Activated CD8-positive, alpha-beta memory T cell treated with anti-CD3 and anti-CD28 coated beads for 1 hour (primary cell): ENCODE data around the gene NR2C2AP.
A peak's percentile ranks its signal among the peaks of the same experiment; 100 is the strongest.

ENCODE experiments used
- DNase-seq, 2 donors: peaks; one replicate each; pipeline ENCODE4 v3.0.0-alpha.2; 2020; ENCODE audit warnings: low read depth in 1 of 2; ENCODE audit errors: extremely low read depth in 1 of 2

NR2C2AP gene

DNA sequence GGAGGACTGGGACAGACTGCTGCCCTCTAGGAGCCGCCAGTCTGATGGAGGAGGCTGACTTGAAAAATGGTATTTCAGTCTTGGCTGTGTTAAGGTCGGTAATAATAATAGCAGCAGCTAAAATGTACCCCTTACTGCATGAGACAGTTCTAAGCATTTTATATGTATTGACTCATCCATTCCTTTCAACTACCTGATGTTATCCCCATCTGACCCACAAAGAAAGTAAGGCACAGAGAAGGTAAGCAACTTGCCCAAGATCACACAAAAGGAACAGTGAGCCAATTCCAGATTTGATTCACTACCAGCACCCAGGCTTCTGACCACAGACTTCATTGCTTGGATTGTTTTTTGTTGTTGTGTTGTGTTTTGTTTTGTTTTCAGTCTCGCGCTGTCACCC, 12.6 kb upstream of the NR2C2AP start:
- no peak for DNase-seq

DNA sequence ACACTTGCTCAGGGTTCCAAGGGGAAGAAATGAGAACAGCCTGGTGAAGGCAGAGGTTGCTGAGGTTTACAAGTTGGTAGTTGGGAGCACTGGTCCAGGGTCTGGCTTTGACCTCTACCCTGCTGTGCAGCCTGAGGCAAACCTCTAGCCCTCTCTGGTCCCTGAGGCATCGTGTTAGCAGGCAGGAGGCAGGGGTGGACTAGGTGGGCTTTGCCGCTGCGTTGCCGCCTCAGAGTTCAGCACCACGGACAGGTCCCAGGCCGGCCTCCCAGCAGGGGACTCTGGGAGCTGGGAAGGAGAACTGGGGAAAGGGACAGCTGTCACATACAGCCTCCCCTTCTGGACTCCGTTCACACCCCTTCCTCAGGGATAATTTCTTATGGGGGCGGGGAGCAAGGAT, 11.7 kb upstream of the NR2C2AP start:
- DNase-seq: peak in 1 of 2 donors; percentile 22

DNA sequence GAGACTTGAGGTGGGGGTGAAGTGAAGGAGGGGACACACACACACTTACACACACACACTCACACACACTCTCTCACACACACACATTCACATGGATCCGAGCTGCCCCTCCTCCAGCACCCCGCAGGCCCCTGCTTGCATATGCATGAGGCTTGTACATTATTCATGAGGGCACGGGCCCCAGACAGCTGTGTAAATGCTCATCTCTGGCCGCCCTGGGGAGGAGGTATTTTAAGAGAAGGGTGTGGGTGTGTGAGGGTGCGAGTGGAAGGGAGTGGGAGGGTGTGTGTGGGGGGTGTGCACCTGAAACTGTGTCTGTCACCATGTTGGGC, 10.9 kb upstream of the NR2C2AP start:
- DNase-seq: no peak

DNA sequence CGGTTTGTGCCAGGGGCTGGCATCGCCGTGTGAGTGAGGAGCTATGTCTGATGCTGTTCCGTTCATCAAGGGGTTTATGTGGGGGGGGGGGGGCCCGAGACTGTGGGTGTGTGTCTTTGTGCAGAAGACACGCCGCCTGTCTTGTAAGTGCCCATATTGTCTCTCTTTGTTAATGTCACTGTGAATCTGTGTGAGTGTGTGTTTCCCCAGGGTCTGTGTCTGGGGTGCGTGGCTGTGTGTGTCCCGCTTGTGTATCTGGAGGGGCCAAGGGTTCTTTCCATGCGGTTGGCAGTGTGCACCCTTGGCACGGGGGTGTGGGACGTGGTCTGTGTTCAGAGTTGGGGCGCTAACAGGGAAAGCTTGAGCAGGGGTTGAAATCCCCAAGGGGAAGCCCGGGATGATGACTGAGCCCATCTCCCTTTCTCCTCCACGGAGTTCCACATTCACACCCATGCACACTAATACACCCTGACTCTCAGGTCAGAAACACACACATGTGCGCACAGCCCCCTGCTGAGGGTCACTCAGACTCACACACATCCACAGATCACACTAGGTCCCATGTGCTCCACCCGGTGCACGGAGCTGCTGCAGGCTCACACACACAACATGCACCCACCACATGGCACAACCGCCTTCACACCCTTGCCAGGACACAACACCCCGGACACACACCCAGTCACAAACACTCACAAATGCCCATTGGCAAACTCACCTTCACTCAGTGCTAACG, 10.4 kb upstream of the NR2C2AP start:
- no peak for DNase-seq

DNA sequence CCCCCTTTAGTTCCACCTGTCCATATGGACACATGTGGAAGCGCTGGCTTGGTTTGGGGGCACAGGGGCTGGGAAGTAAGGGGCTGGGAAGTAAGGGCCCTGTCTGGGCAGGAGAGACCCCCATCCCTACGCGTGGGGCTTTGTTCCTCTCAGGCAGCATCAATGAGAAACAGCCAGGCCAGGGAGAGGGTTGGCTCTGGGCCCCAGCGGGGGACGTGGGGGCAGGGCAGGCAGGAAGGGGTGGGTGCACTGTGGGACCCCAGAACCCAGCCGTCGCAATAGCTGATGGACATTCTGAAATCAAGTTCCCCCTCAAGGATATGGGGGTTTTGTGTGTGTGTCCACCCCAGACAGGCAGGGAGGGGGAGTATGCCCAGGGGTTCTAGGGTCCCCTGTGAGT, 9.7 kb upstream of the NR2C2AP start:
- no peak for DNase-seq

DNA sequence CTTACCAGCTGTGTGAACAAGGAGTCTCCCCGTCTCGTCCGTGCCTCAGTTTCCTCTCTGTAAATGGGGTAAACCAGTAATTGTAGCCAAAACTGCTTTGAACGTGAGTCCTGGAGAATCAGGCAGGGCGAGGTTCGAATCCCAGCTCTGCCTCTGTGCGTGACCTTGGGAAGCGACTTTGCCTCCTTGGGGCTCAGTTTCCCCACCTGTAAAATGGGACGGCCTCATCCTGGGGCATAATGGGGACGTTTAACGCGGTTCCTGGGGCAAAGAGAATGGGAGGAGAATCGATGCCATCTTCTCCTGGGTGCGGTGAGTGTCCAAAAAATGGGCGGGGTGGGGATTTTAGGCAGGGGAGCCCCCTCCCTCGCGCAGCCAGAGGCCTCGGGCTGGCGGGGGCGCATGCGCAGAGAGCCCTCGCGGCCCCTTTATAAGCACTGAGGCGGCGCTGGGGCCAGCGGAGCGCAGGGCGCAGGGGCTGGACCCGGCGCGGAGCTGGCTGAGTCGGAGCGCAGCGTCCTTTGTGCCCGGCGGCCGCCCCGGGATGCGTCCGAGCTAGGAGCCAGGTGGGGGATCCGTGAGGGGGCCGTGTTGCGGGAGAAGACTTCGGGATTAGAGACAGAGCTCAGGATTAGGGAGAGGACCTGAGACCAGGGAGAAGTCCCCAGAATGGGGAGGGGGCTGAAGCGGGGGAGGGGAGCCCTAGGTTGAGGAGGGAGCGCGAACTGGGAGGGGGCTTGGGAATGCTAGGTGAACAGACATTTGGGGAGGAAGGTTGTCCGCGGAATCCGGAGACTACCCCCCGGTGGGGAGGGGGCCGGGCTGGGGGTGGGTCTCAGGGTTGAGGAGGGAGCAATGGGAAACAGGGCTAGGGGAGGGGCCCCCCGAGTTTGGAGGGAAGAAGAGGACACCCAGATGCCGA, 8.5 kb upstream of the NR2C2AP start, which contains the start of gene NCAN:
Gene NCAN (plus strand): TSS at position 460 of the 922 bp plus-strand sequence. CDS start 4,996 bp downstream, outside the sequence.
- no peak for DNase-seq

DNA sequence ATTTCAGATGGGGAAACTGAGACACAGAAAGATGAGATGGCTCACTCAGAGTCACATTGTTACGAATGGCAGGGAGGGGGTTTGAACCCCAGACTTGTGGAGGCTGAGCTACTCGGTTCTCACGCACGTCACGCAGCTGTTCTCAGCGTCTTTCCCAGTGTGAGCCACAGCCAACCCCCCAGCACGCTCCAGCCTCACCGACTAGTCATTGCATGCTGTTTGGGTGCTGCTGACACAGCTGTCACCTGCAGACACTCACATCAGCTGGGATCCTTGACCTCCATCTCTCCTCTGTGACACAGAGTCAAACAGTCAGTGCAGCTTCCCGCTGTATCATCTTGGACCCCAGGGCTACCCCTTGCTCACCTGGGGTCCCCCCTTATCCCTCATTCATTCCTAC, 6.2 kb upstream of the NR2C2AP start:
- no peak for DNase-seq

DNA sequence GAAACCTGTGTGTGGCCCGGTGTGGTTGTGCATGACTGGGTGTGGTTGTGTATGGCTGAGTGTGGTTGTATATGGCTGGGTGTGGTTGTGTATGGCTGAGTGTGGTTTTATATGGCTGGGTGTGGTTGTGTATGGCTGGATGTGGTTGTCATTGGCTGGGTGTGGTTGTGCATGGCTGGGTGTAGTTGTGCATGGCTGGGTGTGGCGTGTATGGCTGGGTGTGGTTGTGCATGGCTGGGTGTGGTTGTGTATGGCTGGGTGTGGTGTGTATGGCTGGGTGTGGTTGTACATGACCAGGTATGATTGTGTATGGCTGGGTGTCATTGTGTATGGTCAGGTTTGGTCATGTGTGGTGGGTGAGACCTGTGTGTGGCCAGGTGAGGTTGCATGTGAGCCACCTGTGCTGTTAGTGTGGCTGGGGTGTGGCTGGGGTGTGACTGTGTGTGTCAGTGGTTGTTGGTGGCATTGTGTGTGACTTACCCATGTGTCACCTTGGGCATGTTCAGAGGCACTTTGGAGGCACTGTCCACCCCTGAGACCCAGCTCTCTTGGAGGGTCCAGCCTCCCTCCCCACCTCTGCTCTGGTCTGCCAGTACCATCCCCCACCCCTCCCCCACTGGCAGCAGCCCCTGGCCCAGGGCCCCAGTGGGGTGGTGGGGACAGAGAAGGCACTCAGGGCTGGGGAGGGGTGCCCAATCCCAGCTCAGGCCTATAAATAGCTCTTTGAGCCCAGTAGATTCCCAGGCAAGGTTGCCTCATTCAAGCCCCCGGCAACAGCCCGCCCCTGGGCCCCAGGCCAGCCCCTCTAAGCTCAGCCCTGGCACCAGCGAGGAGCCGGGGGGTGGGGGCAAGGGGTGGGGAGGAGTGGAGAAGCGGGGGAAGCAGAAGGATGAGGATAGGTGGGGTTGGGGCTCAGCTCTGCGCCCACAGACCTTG, 4.7 kb upstream of the NR2C2AP start:
- no peak for DNase-seq

DNA sequence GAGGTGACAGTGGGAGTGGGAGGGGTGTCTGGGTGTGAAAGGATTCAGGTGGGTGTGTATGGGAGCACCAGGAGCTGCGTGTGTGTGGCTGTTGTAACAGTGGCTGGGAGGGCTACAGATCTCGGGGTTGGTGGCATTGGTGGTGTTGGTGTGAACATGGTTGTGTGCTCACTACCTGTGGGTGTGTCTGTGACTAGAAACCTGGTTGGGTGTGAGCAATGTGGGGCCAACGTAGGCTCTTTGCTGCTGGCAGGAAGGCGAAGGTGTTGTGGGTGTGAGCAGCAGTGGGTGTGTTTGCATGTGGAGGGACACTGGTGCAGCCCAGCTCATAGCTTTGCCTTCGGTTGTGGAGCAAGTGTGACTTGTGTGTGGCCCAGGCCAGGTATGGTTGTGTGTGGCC, 3.7 kb upstream of the NR2C2AP start:
- DNase-seq: no peak

DNA sequence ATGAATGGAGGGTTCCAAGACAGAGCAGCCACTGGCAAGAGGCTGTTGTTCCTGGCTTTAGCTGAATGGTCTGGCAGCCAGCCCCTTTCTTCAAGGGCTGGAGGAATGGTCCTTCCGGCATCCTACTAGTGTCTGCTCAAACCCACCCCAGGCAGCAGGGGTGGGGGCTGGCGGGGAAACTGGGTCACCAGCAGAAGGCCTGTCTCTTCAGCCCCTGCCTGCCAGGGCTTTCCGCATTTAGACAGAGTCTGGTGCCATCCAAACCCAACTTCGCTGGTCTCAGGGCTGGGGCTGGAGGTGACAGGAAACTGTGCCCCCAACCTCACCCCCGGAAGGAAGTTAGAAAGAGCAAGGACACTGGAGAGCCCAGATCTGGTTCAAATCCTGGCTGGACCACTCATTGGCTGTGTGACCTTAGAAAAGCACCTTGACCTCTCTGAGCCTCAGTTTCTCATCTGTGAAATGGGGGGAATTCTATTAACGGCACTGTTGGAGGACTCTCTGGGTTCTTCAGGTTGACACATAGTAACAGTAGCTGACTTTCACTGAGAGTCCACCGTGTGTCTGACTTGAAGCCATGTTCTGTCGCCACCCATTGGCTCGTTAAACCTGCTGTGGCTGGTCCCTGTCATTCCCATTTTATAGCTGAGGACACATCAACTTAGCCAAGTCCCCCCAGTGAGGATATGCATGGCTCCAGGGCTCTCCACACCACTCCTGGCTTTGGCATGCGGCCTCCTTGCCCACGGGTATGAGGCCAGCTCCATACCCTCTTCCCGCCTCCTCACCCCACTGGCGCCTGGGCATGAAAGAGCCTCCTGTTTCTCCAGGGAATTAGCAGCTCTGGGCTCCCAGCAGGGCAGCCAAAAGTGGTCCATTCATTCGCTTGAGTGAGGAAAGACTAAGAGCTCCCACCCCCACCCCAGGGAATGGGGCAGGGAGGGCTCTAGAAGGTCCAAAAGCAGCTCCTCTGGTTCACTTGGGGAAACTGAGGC, 2.5 kb upstream of the NR2C2AP start:
- no peak for DNase-seq

DNA sequence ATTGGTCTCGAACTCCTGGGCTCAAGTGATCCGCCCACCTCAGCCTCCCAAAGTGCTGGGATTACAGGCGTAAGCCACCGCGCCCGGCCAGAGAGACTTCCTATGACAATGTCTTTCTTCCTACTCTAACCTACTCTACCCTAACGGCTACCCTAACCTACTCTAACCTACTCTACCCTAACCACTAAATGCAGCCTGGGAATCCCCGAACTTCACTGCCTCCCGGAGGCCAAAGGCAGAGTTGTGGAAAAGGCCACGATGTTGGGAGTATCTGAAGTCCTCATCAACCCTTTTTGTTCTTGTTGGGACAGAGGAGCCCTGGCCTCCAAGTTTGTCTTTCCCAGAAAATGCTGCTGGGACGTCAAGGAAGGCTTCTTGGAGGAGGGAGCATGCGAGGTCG, 967 bp upstream of the NR2C2AP start:
- no peak for DNase-seq

DNA sequence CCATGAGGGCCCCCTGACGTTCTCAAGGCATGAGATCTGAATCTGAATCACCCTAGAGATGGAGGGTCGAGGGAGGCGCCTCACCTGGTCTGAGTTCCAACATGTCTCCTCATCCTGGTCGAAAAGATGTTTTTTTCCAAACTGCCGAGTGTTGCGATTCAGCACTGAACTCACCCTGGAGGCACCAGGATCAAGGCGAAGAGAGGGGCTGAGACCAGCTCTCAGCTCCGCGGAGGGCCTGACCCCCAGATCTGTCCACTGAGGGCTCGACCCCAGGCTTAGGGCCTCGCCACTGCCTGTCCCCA, 555 bp downstream of the NR2C2AP start:
- no peak for DNase-seq

DNA sequence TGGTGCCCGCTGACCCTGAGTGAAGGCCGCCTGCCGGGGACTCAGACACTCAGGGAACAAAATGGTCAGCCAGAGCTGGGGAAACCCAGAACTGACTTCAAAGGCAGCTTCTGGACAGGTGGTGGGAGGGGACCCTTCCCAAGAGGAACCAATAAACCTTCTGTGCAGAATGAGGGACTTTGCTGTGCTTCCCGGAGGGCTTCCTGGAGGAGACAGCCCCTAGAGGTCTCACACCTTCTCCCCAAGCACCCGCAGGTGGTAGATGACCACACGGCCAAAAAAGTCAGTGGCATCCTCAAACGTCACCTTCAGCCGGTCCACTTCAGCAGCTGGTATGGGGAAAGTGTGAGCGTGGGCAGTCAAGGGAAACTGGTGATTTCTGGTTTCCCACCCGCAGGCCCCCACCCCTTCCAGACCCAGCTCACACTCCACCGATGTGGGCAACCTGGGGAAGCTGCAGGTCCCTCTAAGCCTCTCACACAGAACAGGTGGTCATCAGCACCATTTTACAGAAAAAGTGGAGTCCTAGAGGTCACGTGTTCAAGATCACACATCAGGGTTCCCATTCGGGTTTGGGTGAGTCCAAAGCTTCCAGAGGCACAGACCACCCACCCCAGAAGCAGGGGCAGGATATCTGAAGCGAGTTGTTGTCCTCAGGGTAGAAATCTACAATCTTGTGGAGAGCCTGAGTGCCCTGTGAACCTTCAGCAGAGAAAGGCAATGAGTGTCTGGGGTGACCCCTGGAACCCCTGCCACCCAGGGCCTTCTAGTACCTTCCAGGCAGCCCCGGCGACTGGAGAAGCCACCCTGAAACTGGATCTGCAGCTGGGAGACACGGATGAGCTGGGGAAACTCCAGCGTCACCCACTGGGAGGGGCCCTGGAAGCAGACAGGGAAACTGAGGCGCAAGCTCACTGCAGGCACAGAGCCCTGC, 1.2 kb downstream of the NR2C2AP start:
- no peak for DNase-seq

DNA sequence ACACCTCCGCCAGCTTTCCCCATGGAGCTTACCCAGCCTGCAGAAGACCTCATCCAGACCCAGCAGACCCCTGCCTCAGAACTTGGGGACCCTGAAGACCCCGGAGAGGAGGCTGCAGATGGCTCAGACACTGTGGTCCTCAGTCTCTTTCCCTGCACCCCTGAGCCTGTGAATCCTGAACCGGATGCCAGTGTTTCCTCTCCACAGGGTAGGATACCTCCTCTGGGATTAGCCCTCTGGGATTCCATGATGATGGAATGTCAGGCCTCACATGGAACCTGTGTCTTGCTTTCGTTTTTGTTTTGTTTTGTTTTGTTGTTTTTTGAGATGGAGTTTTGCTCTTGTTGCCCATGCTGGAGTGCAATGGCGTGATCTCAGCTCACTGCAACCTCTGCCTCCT, 9.3 kb downstream of the NR2C2AP start:
- DNase-seq: no peak

DNA sequence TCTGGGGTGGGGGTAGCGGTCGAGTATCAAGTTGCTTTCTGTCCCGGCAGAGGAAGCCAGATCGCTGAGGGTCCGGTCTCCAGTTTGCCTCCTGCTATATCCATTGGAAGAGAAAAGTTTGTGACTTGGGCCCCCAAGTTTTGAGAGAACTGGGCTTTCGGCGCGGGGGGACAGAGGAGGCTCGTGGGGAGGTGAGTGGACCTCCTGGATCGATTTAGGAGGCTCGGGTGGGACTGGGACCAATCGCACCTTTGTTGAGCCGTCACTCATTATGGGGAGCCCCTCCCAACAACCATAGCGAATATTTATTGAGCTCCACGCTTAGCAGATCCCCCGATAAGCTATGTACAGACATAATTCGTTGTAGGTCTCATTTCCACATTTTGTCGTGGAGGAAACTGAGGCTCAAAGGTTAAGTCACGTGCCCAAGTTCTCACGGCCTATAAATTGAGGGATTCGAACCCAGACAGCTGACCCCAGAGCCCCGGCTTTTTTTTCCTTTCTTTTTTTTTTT, 10.2 kb downstream of the NR2C2AP start:
- peak in 1 of 2 donors; percentile 8 for DNase-seq

DNA sequence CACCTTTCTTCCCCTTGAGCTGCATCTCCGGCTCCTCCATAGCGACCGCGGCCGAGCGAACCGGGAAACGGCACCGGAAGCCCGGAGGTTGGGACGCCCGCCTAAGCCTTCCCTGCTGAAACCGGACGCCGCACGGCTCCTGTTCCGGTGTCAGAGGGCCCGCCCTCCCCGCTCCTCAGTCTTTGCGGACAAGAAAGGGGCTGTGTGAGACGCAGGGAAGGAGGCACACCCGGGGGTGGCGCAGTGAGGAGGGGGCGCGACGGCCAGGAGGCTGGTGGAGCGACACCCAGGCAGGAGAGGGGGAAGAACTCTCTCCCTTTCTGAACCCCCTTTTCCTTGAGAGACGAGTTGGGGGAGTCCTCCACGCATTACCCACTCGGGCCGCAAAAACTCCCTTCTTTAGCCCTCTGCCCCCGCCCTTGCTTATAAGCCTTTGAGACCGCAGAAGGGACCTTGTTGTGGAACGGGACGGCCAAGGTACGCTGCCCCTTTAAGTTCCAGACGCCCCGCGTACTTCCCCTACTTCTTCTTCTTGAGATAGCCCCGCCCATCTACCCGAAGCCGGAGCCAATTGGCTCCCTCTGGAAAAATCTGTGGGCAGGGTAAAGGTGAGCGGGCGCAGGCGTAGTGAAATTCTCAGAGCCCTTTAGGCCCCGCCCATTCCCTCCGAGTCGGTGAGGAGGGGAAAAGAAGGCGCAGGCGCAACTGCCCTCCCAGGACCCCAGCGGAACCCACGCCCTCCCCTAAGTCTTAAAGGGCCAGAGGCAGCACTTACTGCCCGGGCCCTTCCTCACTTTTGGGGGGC, 10.9 kb downstream of the NR2C2AP start, which contains the start of the genes BORCS8 and RFXANK:
Gene BORCS8 (minus strand): TSS at position 75 of the 805 bp plus-strand sequence. CDS start 35 bp downstream, at position 40.
Gene RFXANK (plus strand): TSS at position 181 of the 805 bp plus-strand sequence. CDS start 1,689 bp downstream, outside the sequence.
- peak; percentile 97 for DNase-seq

DNA sequence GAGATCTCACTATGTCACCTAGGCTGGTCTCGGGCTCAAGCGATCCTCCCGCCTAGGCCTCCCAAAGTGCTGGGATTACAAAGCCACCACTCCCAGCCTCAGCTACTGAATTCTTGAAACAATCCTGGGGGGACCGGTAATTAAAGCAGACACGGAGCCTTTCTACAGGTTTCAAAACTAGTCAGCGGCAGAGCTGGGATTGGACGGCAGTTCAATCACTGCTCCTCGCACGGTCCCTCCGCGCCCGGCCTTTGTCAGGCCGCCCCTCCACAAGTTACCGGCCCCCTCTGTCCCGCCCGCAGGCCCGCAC, 11.5 kb downstream of the NR2C2AP start:
- no peak for DNase-seq

DNA sequence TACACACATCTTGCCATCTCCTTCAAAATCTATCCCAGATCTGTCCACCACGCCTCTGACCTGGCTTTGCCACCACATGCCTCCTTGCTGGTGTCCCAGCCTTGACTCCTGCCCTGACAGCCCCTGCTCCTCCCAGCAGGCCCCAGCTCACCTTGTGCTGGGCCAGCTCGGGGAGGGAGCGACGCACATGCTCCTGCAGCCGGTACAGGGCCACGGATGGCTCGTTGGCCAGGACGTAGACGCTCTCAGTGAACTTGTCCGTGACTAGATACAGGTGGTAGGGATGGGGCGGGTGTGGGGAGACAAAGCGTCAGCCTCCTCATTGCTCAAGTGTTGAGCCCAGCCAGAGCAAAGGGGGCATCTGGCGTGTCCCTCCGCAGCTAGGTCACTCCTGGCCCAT, 16.5 kb downstream of the NR2C2AP start:
- no peak for DNase-seq
